IPS-18a (cell line): ENCODE data around the gene ADAMTS7.
"Not testable (repeated sequence)": the region's sequence is repeated elsewhere in the genome, so short reads cannot be mapped to it uniquely, and the experiment has no call there.

Experiments
- H3K27ac ChIP-seq: one replicate; pipeline ENCODE4 v1.5.1; 2013; ENCODE audit warnings: low read length
- H3K27me3 ChIP-seq: one replicate; pipeline ENCODE4 v1.6.1; 2013; ENCODE audit warnings: mild to moderate bottlenecking, low read length; ENCODE audit not compliant: control insufficient read depth, insufficient read depth
- H3K36me3 ChIP-seq: one replicate; pipeline ENCODE4 v1.6.1; 2013; ENCODE audit warnings: low read depth, low read length; ENCODE audit not compliant: control insufficient read depth
- H3K4me1 ChIP-seq: one replicate; pipeline ENCODE4 v1.6.1; 2013; ENCODE audit warnings: low read depth, low read length; ENCODE audit not compliant: control insufficient read depth
- H3K4me3 ChIP-seq: one replicate; pipeline ENCODE4 v1.5.1; 2013; ENCODE audit warnings: low read length
- H3K9ac ChIP-seq: one replicate; pipeline ENCODE4 v1.6.1; 2013; ENCODE audit warnings: mild to moderate bottlenecking, low read length, moderate library complexity
- H3K9me3 ChIP-seq: one replicate; pipeline ENCODE4 v1.6.1; 2013; ENCODE audit warnings: low read depth, low read length; ENCODE audit not compliant: control insufficient read depth

ADAMTS7 gene

GRCh38 chr15:78795043-78795442 is 16.2 kb downstream of the ADAMTS7 start:
- Histone ChIP-seq H3K9ac (no peak overlapping the region), H3K36me3 (peaks cover 35% of the 10 kb centered on the region), H3K27me3 (no peaks in the 10 kb centered on the region), H3K4me3 (no peak overlapping the region), H3K9me3 (no peaks in the 10 kb centered on the region), H3K4me1 (no peaks in the 10 kb centered on the region), H3K27ac (no peak overlapping the region)

GRCh38 chr15:78794446-78794845 is 16.8 kb downstream of the ADAMTS7 start:
- H3K27me3 ChIP-seq, H3K4me1 ChIP-seq, H3K9ac ChIP-seq, H3K4me3 ChIP-seq, H3K27ac ChIP-seq, H3K9me3 ChIP-seq: not testable (repeated sequence)
- peaks cover 37% of the 10 kb centered on the region for H3K36me3 ChIP-seq

- no peaks in the 10 kb centered on the region for H3K4me1 ChIP-seq
- no peak overlapping the region for H3K9ac ChIP-seq
- no peaks in the 10 kb centered on the region for H3K9me3 ChIP-seq
- H3K4me3 ChIP-seq = no peak overlapping the region
- no peak overlapping the region for H3K27ac ChIP-seq
- peaks cover 40% of the 10 kb centered on the region for H3K36me3 ChIP-seq
- H3K27me3 ChIP-seq = no peaks in the 10 kb centered on the region
Measured at GRCh38 chr15:78791357-78791756, 19.9 kb downstream of the ADAMTS7 start.

GRCh38 chr15:78790027-78790426 is 21.2 kb downstream of the ADAMTS7 start:
- no peaks in the 10 kb centered on the region for H3K4me1 ChIP-seq
- no peaks in the 10 kb centered on the region for H3K9me3 ChIP-seq
- H3K36me3 ChIP-seq = peaks cover 29% of the 10 kb centered on the region
- H3K4me3 ChIP-seq = no peak overlapping the region
- H3K27ac ChIP-seq = no peak overlapping the region
- no peak overlapping the region for H3K9ac ChIP-seq
- no peaks in the 10 kb centered on the region for H3K27me3 ChIP-seq

GRCh38 chr15:78789615-78790014 is 21.6 kb downstream of the ADAMTS7 start:
- Histone ChIP-seq H3K9me3 (no peaks in the 10 kb centered on the region), H3K36me3 (peaks cover 29% of the 10 kb centered on the region), H3K27me3 (no peaks in the 10 kb centered on the region), H3K4me3 (no peak overlapping the region), H3K9ac (no peak overlapping the region), H3K4me1 (no peaks in the 10 kb centered on the region), H3K27ac (no peak overlapping the region)

- H3K9ac ChIP-seq = no peak overlapping the region
- peaks cover 23% of the 10 kb centered on the region for H3K36me3 ChIP-seq
- no peak overlapping the region for H3K4me3 ChIP-seq
- H3K4me1 ChIP-seq = no peaks in the 10 kb centered on the region
- no peaks in the 10 kb centered on the region for H3K9me3 ChIP-seq
- no peaks in the 10 kb centered on the region for H3K27me3 ChIP-seq
- H3K27ac ChIP-seq = no peak overlapping the region
Measured at GRCh38 chr15:78788016-78788660, 23.1 kb downstream of the ADAMTS7 start.

- not testable (repeated sequence) for H3K27me3 ChIP-seq, H3K9me3 ChIP-seq, H3K4me3 ChIP-seq, H3K4me1 ChIP-seq, H3K27ac ChIP-seq, H3K9ac ChIP-seq, H3K36me3 ChIP-seq
Measured at GRCh38 chr15:78782402-78782801, 28.9 kb downstream of the ADAMTS7 start.

GRCh38 chr15:78781381-78781780 is 29.9 kb downstream of the ADAMTS7 start:
- not testable (repeated sequence) for H3K4me3 ChIP-seq, H3K36me3 ChIP-seq, H3K4me1 ChIP-seq, H3K9me3 ChIP-seq, H3K9ac ChIP-seq, H3K27me3 ChIP-seq, H3K27ac ChIP-seq

- not testable (repeated sequence) for H3K4me3 ChIP-seq, H3K27ac ChIP-seq, H3K9me3 ChIP-seq, H3K9ac ChIP-seq, H3K36me3 ChIP-seq, H3K4me1 ChIP-seq, H3K27me3 ChIP-seq
Measured at GRCh38 chr15:78779975-78780374, 31.3 kb downstream of the ADAMTS7 start.

GRCh38 chr15:78779176-78779785 is 32.0 kb downstream of the ADAMTS7 start:
- not testable (repeated sequence) for H3K4me3 ChIP-seq, H3K9ac ChIP-seq, H3K36me3 ChIP-seq, H3K27ac ChIP-seq, H3K9me3 ChIP-seq, H3K27me3 ChIP-seq, H3K4me1 ChIP-seq

GRCh38 chr15:78778422-78778821 is 32.8 kb downstream of the ADAMTS7 start:
- Histone ChIP-seq H3K9ac (no peak overlapping the region), H3K27ac (no peak overlapping the region), H3K9me3 (no peaks in the 10 kb centered on the region), H3K4me1 (no peaks in the 10 kb centered on the region), H3K27me3 (no peaks in the 10 kb centered on the region), H3K36me3 (no peaks in the 10 kb centered on the region), H3K4me3 (no peak overlapping the region)

- not testable (repeated sequence) for H3K4me1 ChIP-seq, H3K36me3 ChIP-seq, H3K27ac ChIP-seq, H3K9me3 ChIP-seq, H3K4me3 ChIP-seq, H3K27me3 ChIP-seq, H3K9ac ChIP-seq
Measured at GRCh38 chr15:78777953-78778345, 33.3 kb downstream of the ADAMTS7 start.
